Heart right ventricle (tissue), 16 donors: ENCODE measurements around the gene PSMC3IP. TPM values are rescaled to one million over a fixed set of nuclear protein-coding genes. Genes with fewer than 3 reads are reported as not detected.

Experiments used
- ATAC-seq, 8 donors: fragments of 200-7000 bp; cut with Tn5 transposase; one replicate each; pipeline ENCODE4 v1.9.1; 2020; ENCODE audit warnings: mild to moderate bottlenecking in 8 of 8, moderate library complexity in 8 of 8, moderate number of reproducible peaks in 1 of 8
- DNase-seq, 2 donors: peaks; one replicate each; pipeline ENCODE4 v3.0.0-alpha.2; 2020
- H3K27ac ChIP-seq, 10 donors: fragments of 200-600 bp; sonication (generic) in 2 of 10; one replicate each; pipeline versions ENCODE4 v1.5.0 to v1.8.0; 2020 to 2022; ENCODE audit warnings: mild to moderate bottlenecking in 3 of 10
- H3K27me3 ChIP-seq, 7 donors: fragments of 200-600 bp; one replicate each; pipeline ENCODE4 v1.8.0; 2021 to 2022; ENCODE audit warnings: mild to moderate bottlenecking in 2 of 7
- H3K36me3 ChIP-seq, 9 donors: fragments of 200-600 bp; sonication (generic) in 1 of 9; one replicate each; pipeline versions ENCODE4 v1.5.0 to v1.8.0; 2020 to 2022; ENCODE audit warnings: mild to moderate bottlenecking in 2 of 9
- H3K4me1 ChIP-seq, 9 donors: fragments of 200-600 bp; sonication (generic) in 1 of 9; one replicate each; pipeline versions ENCODE4 v1.5.0 to v1.8.0; 2020 to 2022; ENCODE audit warnings: mild to moderate bottlenecking in 4 of 9
- H3K4me3 ChIP-seq, 10 donors: fragments of 200-600 bp; sonication (generic) in 2 of 10; one replicate each; pipeline versions ENCODE4 v1.5.0 to v1.8.0; 2020 to 2022; ENCODE audit warnings: mild to moderate bottlenecking in 7 of 10, moderate library complexity in 2 of 10
- H3K9me3 ChIP-seq, 11 donors: fragments of 200-600 bp in 10 of 11; sonication (generic) in 2 of 11; one replicate each; pipeline versions ENCODE4 v1.5.0 to v1.8.0; 2013 to 2022; ENCODE audit warnings: mild to moderate bottlenecking in 2 of 11, control low read depth in 1 of 11, moderate library complexity in 1 of 11
- WGBS, 2 donors: extraction: QIAGEN DNeasy Blood & Tissue Kit; methylation state at CpG; one replicate each; pipeline ENCODE4 v1.1.7; 2013; ENCODE audit warnings: inconsistent platforms in 1 of 2; 5-methylcytosine and 5-hydroxymethylcytosine counted together
- intact Hi-C, 10 donors: fragments of 100-400 bp; cut with DNase I; formaldehyde crosslinking; loops; one replicate each; pipeline versions ENCODE4 v1.11.1 to v1.14.2; 2022
- polyA plus RNA-seq, 2 donors: library from polyadenylated mRNA; stranded (reverse); fragments of 200-250 nt; gene quantifications; one replicate each; pipeline ENCODE4 v1.2.3, GENCODE V29; 2013
- total RNA-seq, 10 donors: library from RNA; stranded (reverse); fragmentation: NEBNext Ultra II Directional in 3 of 10; extraction: Animal tissue kit (Norgen Biotek cat#: 25700) in 3 of 10; gene quantifications; one replicate each; pipeline versions ENCODE4 v1.2.1 to v1.2.4, GENCODE V29; 2021 to 2023
- TF ChIP-seq, protein P1 (sequence below), 9 donors: fragments of 200-600 bp; sonication (generic) in 2 of 9; IDR thresholded peaks; one replicate each; pipeline versions ENCODE4 v1.5.0 to v1.8.0; 2021 to 2022; ENCODE audit warnings: antibody characterized with exemption in 9 of 9, mild to moderate bottlenecking in 5 of 9, moderate library complexity in 1 of 9
- donor health status: Arrhythmogenic right ventricular cardiomyopathy.
- donor health status: ischemic (EF 13 %, LVEDD 7.1; RV severe dilation, severe dysfunction).
- donor health status: healthy with polysubstance abuse.
- donor health status: DM: no; HTN: yes; CAD: no.
- donor health status: DM: no; HTN: no; CAD: no.
- donor health status: ischemic (EF 25% LVEDD 6.9; RV normal size, moderate dysfunction).
- donor health status: ischemic (EF 25% LVEDD 5.7; RV mildly dilated, moderate dysfunction).
- donor health status: healthy.
- donor health status: DM: yes; HTN: yes; CAD: no.
- donor health status: Ischemic cardiomyopathy.
- donor health status: ischemic (EF 35%, LVEDD 5.7; RV mildly dilated, moderate dysfunction).
- donor health status: nonischemic (EF 11% LVEDD 7.7; RV severe dilation, severe dysfunction).
- donor health status: DM: yes; HTN: yes; CAD: no.
- donor health status: PGD.
- donor health status: ischemic (EF 29% LVEDD 5.4; RV normal size, mild dysfunction).
- donor health status: nonischemic (EF 23%, LVEDD 6.1; RV moderate dilation, normal function).

PSMC3IP gene
- total and polyA plus RNA-seq, 12 donors = 1.1 to 3.1 (median 1.9) TPM

DNA sequence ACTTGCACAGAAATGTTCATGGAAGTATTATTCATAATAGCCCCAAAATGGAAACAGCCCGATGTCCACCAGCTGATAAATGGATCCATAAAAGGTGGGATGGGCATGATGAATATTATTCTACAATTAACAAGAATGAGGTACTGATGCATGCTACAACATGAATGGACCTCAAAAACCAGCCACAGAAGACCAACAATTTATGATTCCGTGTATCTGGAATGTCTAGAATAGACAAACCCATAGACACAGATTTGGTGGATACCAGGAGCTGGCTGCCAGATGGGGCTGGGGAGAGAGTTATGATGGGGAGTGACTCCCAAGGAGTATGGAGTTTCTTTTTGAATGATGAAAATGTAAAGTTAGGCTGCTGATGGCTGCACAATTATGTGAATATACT lies 52.3 kb downstream of the PSMC3IP start:
- H3K4me3 ChIP-seq = no peak overlapping the region
- TF ChIP-seq, protein P1, sequence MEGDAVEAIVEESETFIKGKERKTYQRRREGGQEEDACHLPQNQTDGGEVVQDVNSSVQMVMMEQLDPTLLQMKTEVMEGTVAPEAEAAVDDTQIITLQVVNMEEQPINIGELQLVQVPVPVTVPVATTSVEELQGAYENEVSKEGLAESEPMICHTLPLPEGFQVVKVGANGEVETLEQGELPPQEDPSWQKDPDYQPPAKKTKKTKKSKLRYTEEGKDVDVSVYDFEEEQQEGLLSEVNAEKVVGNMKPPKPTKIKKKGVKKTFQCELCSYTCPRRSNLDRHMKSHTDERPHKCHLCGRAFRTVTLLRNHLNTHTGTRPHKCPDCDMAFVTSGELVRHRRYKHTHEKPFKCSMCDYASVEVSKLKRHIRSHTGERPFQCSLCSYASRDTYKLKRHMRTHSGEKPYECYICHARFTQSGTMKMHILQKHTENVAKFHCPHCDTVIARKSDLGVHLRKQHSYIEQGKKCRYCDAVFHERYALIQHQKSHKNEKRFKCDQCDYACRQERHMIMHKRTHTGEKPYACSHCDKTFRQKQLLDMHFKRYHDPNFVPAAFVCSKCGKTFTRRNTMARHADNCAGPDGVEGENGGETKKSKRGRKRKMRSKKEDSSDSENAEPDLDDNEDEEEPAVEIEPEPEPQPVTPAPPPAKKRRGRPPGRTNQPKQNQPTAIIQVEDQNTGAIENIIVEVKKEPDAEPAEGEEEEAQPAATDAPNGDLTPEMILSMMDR (IDR thresholded peaks at IDR 0.05) = no peak
- DNase-seq (no peak), ATAC-seq (no peak)
- peak overlapping the region in 8 of 10 donors; percentile 61 to 97 (median 72) for H3K27ac ChIP-seq
- intact Hi-C loops = loop anchor here in 5 of 10 donors (5.0 to 10.0 kb wide), 6 partner anchors 120 to 560 kb away; partner anchors contain the start of genes CNP (in 1 of the 5), HCRT (in 1 of the 5) and KCNH4 (in 1 of the 5)
- H3K36me3 ChIP-seq = peaks cover 0 to 28% (median 0%) of the 10 kb centered on the region in 9 donors
- no peaks in the 10 kb centered on the region for H3K9me3 ChIP-seq
- H3K27me3 ChIP-seq = no peaks in the 10 kb centered on the region
- 86 to 94% methylated on average over 2 of the region's 2 CpGs for WGBS, 2 donors
- H3K4me1 ChIP-seq = peaks cover 37 to 70% (median 58%) of the 10 kb centered on the region in 9 donors

DNA sequence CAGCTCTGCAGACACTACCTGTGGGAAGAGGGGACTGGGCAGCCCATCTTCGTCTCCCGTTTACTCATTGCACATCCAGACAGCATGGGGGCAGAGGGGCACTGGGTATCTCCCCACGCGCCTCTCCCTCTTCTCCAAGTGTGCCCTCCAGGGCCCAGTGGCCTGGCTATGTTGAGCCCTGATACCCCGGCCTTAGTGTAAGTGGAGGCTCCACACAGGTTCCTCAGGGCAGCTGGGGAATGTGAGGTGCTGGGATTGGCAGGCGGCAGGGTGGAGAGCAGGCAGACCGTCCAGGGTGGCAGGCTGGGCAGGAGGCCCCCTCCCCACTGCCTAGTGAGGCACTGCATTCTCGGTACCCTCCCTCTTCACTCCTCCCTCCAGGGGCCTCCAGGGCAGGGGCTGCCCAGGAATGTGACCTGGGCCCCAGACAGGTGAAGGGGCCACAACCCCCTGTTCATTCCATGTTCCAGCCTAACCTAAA lies 54.7 kb downstream of the PSMC3IP start:
- H3K27ac ChIP-seq = peak overlapping the region in 9 of 10 donors; percentile 92 to 98 (median 95)
- peaks cover 61 to 94% (median 79%) of the 10 kb centered on the region in 9 donors for H3K4me1 ChIP-seq
- peaks cover 0 to 28% (median 0%) of the 10 kb centered on the region in 9 donors for H3K36me3 ChIP-seq
- TF ChIP-seq, protein P1 (IDR thresholded peaks at IDR 0.05) = no peak
- WGBS, 2 donors = 87 to 89% methylated on average over 8 of the region's 8 CpGs
- ATAC-seq (no peak), DNase-seq (no peak)
- H3K27me3 ChIP-seq = no peaks in the 10 kb centered on the region
- no peak overlapping the region for H3K4me3 ChIP-seq
- no peaks in the 10 kb centered on the region for H3K9me3 ChIP-seq
- intact Hi-C loops = loop anchor here in 5 of 10 donors (5.0 to 10.0 kb wide), 6 partner anchors 96 to 558 kb away; partner anchors contain the start of genes CNP (in 1 of the 5), HCRT (in 1 of the 5), HSPB9 (in 1 of the 5) and KAT2A (in 1 of the 5)

Other genes starting within 250 kb of the PSMC3IP start
- 100 to 1,000 TPM in 8 of 10 donors, 10 to 100 TPM in 2; 87.2 to 398 (median 115) TPM for gene STAT3, start 189.3 kb downstream of the PSMC3IP start, total RNA-seq
- gene STAT3, start 189.3 kb downstream of the PSMC3IP start, polyA plus RNA-seq = 10 to 100 TPM; 33.9 to 61.7 TPM
- 100 to 1,000 TPM; 176 to 300 (median 241) TPM for gene CAVIN1, start 154.5 kb downstream of the PSMC3IP start, total RNA-seq
- gene CAVIN1, start 154.5 kb downstream of the PSMC3IP start, polyA plus RNA-seq = 100 to 1,000 TPM; 131 to 198 TPM
- 10 to 100 TPM; 28.1 to 48.5 (median 32.6) TPM for gene ATP6V0A1, start 118.9 kb downstream of the PSMC3IP start, total RNA-seq
- gene ATP6V0A1, start 118.9 kb downstream of the PSMC3IP start, polyA plus RNA-seq = 10 to 100 TPM; 35.2 to 35.6 TPM
- 10 to 100 TPM in 5 of 10 donors, 1 to 10 TPM in 5; 6.8 to 16.0 (median 9.8) TPM for gene NAGLU, start 41.5 kb downstream of the PSMC3IP start, total RNA-seq
- gene NAGLU, start 41.5 kb downstream of the PSMC3IP start, polyA plus RNA-seq = 10 to 100 TPM; 17.0 to 18.3 TPM
- 1 to 10 TPM in 2 of 10 donors, under 1 TPM in 8; 0.50 to 2.3 (median 0.78) TPM for gene HSD17B1, start 24.8 kb downstream of the PSMC3IP start, total RNA-seq
- 1 to 10 TPM; 2.2 to 2.6 TPM for gene HSD17B1, start 24.8 kb downstream of the PSMC3IP start, polyA plus RNA-seq
- 10 to 100 TPM; 29.7 to 56.9 (median 32.9) TPM for gene COASY, start 15.6 kb downstream of the PSMC3IP start, total RNA-seq
- 10 to 100 TPM; 46.8 to 50.8 TPM for gene COASY, start 15.6 kb downstream of the PSMC3IP start, polyA plus RNA-seq
- 10 to 100 TPM; 45.7 to 87.2 (median 56.4) TPM for gene MLX, start 10.6 kb downstream of the PSMC3IP start, total RNA-seq
- 10 to 100 TPM; 55.8 to 61.2 TPM for gene MLX, start 10.6 kb downstream of the PSMC3IP start, polyA plus RNA-seq
- 10 to 100 TPM; 18.5 to 29.9 (median 25.2) TPM for gene RETREG3, start 31.6 kb upstream of the PSMC3IP start, total RNA-seq
- gene RETREG3, start 31.6 kb upstream of the PSMC3IP start, polyA plus RNA-seq = 10 to 100 TPM in 1 of 2 donors, 1 to 10 TPM in 1; 9.8 to 16.1 TPM
- gene TUBG1, start 32.0 kb upstream of the PSMC3IP start, total RNA-seq = 10 to 100 TPM; 28.2 to 59.8 (median 43.7) TPM
- gene TUBG1, start 32.0 kb upstream of the PSMC3IP start, polyA plus RNA-seq = 100 to 1,000 TPM in 1 of 2 donors, 10 to 100 TPM in 1; 33.9 to 107 TPM
- gene TUBG2, start 81.6 kb upstream of the PSMC3IP start, total RNA-seq = 10 to 100 TPM; 10.6 to 20.4 (median 14.7) TPM
- 10 to 100 TPM in 1 of 2 donors, 1 to 10 TPM in 1; 9.8 to 21.3 TPM for gene TUBG2, start 81.6 kb upstream of the PSMC3IP start, polyA plus RNA-seq
- gene PLEKHH3, start 99.3 kb upstream of the PSMC3IP start, total RNA-seq = 10 to 100 TPM; 12.8 to 34.8 (median 22.0) TPM
- 10 to 100 TPM; 23.6 to 42.1 TPM for gene PLEKHH3, start 99.3 kb upstream of the PSMC3IP start, polyA plus RNA-seq
- 1 to 10 TPM; 1.0 to 4.8 (median 1.7) TPM for gene CCR10, start 104.1 kb upstream of the PSMC3IP start, total RNA-seq
- gene CCR10, start 104.1 kb upstream of the PSMC3IP start, polyA plus RNA-seq = 1 to 10 TPM; 1.5 to 3.8 TPM
- gene CNTNAP1, start 104.8 kb upstream of the PSMC3IP start, total RNA-seq = 10 to 100 TPM in 2 of 10 donors, 1 to 10 TPM in 8; 2.2 to 28.3 (median 3.5) TPM
- 1 to 10 TPM; 2.3 to 9.6 TPM for gene CNTNAP1, start 104.8 kb upstream of the PSMC3IP start, polyA plus RNA-seq
- gene EZH1, start 167.3 kb upstream of the PSMC3IP start, total RNA-seq = 10 to 100 TPM; 31.7 to 50.5 (median 46.3) TPM
- gene EZH1, start 167.3 kb upstream of the PSMC3IP start, polyA plus RNA-seq = 10 to 100 TPM; 16.0 to 33.8 TPM
- 10 to 100 TPM; 32.1 to 54.8 (median 38.2) TPM for gene RAMP2, start 183.5 kb upstream of the PSMC3IP start, total RNA-seq
- 100 to 1,000 TPM in 1 of 2 donors, 10 to 100 TPM in 1; 46.4 to 105 TPM for gene RAMP2, start 183.5 kb upstream of the PSMC3IP start, polyA plus RNA-seq
- gene VPS25, start 195.7 kb upstream of the PSMC3IP start, total RNA-seq = 10 to 100 TPM; 33.3 to 47.4 (median 37.3) TPM
- 10 to 100 TPM; 28.0 to 80.9 TPM for gene VPS25, start 195.7 kb upstream of the PSMC3IP start, polyA plus RNA-seq
- gene WNK4, start 202.9 kb upstream of the PSMC3IP start, total RNA-seq = under 1 TPM in 1 of 10 donors, not detected in 9; 0.14 TPM
- gene WNK4, start 202.9 kb upstream of the PSMC3IP start, polyA plus RNA-seq = under 1 TPM; 0.03 to 0.07 TPM
- 10 to 100 TPM; 56.1 to 85.7 (median 72.1) TPM for gene COA3, start 221.0 kb upstream of the PSMC3IP start, total RNA-seq
- 100 to 1,000 TPM in 1 of 2 donors, 10 to 100 TPM in 1; 91.2 to 142 TPM for gene COA3, start 221.0 kb upstream of the PSMC3IP start, polyA plus RNA-seq
- under 1 TPM in 3 of 10 donors, not detected in 7; 0.11 to 0.42 (median 0.39) TPM for gene CNTD1, start 221.1 kb upstream of the PSMC3IP start, total RNA-seq
- under 1 TPM; 0.20 to 0.29 TPM for gene CNTD1, start 221.1 kb upstream of the PSMC3IP start, polyA plus RNA-seq
- gene BECN1, start 246.6 kb upstream of the PSMC3IP start, total RNA-seq = 10 to 100 TPM; 71.1 to 87.8 (median 78.3) TPM
- gene BECN1, start 246.6 kb upstream of the PSMC3IP start, polyA plus RNA-seq = 10 to 100 TPM; 25.2 to 54.8 TPM